GM19395 (cell line): ENCODE measurements around the gene SIRT4.
A peak's percentile ranks its signal among the peaks of the same experiment; 100 is the strongest.

Experiments
- ATAC-seq: cut with Tn5 transposase; IDR thresholded peaks from one replicate; pipeline ENCODE4 v1.9.1; 2021; ENCODE audit warnings: mild to moderate bottlenecking, moderate library complexity; ENCODE audit not compliant: unreplicated experiment

The SIRT4 gene

DNA sequence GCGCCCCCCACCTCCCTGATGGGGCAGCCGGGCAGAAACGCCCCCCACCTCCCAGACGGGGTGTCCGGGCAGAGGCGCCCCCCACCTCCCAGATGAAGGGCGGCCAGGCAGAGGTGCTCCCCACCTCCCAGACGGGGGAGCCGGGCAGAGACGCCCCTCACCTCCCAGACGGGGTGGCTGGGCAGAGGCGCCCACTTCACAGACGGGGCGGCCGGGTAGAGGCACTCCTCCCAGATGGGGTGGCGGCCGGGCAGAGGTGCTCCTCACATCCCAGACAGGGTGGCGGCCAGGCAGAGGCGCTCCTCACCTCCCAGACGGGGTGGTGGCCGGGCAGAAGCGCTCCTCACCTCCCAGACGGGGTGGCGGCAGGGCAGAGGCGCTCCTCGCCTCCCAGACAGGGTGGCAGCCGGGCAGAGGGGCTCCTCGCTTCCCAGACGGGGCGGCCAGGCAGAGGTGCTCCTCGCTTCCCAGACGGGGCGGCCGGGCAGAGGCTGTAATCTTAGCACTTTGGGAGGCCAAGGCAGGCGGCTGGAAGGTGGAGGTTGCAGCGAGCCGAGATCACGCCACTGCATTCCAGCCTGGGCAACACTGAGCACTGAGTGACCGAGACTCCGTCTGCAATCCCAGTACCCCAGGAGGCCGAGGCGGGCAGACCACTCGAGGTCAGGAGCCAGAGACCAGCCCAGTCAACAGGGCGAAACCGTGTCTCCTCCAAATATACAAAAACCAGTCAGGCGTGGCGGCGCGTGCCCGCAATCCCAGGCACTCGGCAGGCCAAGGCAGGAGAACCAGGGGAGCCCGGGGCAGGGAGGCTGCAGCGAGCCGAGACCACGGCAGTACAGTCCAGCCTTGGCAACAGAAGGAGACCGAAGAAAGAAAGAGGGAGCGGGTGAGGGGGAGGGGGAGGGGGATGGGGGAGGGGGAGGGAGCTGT lies 23.7 kb upstream of the SIRT4 start:
- no peak for ATAC-seq

DNA sequence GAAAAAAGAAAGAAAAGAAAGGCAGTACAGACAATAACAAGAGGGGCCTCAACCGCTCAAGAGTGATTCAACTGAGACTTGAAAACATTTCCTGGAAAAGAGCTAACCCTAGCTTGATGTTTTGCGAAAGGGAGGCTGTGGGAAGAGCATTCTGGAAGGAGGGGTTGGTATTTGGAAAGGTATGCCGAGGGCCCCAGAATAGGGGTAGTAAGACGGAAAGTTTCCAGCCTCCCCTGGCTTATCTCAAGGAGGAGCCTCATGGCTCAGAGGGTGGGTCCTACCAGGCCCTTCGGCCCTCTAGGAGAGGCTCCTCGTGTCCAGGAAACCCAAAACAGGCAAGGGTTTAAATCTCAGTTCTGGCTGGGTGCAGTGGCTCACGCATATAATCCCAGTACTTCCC lies 18.8 kb upstream of the SIRT4 start:
- no peak for ATAC-seq

DNA sequence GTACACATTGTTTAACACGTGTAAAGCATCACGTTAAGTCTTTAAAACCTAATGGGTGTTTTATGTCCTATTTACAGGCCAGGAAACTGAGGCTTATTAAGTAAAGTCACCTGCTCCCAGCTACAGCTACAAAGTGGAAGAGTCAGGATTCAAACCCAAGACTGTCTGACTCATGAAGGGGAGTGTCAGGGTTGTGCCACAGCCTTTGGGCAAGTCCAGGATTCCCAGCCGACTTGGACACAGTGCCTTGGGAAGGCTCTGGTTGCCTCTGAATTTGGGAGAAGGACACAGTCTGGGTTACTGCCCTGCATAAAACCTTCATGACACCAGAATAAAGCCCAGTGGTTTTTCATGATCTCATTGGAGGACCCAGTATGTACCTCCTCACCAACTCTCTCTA lies 17.7 kb upstream of the SIRT4 start:
- no peak for ATAC-seq

DNA sequence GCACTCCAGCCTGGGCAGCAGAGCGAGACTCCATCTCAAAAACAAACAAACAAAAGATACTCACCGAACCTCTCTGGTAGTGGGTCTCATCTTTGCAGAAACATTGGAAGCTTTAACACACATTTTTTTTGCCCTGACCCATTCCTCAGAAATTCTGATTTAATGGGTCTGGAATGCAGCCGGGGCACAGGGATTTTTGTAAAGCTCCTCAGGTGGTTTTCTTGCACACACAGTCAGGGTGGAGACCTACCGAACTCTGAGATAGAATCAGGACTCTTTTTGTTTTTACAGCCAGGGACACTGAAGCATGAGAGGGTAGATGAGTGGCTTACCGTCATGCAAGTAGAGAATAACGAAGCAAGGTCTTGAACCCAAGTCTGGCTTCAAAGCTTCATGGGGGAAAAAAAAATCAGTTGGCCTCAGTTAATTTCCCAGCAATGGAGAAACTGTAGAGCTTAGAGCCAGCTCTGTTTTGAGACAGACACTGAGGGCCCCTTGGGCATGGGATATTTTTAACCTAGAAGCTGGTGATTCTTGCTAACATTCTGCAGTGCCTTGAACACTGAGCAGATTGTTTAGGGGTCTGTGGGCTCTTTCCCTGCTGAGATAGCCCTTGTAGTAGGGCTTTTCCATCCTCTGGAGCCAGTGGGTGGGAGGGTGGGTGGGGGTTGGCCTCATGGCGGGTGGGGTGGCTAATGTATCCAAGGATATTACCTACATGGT lies 15.2 kb upstream of the SIRT4 start:
- ATAC-seq: no peak

DNA sequence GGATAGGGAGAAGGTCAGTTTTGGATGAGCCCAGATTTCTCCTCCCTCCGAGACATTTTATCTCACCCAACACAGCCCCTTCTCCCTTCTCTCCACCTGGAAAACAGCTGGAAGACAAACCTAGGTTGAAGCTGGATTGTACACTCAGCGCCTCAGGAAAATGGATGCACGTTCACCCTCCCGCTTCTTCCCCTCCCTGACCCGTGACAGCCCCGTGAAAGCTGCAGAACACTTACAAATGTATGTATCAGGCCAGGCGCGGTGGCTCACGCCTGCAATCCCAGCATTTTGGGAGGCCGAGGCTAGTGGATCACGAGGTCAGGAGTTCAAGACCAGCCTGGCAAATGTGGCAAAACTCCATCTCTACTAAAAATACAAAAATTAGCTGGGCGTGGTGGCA lies 14.6 kb upstream of the SIRT4 start:
- ATAC-seq: no peak

DNA sequence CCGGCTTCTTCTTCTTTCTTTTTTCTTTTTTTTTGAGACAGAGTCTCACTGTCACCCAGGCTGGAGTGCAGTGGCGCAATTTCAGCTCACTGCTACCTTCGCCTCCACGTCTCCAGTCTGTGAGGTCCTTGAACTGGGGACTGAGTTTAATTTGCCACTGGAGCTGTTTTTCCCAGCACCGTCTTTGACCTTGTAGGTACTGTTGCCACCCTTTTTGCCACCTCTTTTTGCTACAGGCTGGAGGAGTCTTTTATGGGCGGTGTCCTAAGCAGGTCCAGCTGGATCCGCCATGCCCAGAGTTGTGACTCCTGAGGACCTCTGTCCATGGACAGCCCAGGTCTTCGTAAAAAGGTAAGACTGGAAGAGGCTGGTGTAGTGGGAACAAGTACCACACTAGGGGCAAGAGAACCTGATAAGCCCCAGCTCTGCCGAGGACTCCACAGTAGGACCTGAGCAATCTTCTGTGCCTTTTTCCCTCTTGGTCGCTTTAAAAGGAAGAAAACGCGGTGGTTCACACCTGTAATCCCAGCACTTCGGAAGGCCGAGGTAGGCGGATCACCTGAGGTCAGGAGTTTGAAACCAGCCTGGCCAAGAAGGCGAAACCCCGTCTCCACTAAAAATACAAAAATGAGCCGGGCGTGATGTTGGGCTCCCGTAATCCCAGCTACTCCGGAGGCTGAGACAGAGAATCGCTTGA lies 11.4 kb upstream of the SIRT4 start:
- ATAC-seq: no peak

DNA sequence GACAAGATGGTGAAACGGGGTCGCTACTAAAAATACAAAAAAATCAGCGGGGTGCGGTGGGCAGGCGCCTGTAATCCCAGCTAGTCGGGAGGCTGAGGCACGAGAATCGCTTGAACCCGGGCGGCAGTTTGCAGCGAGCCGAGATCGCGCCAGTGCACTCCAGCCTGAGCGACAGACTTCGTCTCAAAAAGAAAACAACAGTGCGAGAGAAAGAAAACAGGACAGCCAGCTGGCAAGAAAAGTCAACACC lies 9.8 kb upstream of the SIRT4 start:
- ATAC-seq: no peak

DNA sequence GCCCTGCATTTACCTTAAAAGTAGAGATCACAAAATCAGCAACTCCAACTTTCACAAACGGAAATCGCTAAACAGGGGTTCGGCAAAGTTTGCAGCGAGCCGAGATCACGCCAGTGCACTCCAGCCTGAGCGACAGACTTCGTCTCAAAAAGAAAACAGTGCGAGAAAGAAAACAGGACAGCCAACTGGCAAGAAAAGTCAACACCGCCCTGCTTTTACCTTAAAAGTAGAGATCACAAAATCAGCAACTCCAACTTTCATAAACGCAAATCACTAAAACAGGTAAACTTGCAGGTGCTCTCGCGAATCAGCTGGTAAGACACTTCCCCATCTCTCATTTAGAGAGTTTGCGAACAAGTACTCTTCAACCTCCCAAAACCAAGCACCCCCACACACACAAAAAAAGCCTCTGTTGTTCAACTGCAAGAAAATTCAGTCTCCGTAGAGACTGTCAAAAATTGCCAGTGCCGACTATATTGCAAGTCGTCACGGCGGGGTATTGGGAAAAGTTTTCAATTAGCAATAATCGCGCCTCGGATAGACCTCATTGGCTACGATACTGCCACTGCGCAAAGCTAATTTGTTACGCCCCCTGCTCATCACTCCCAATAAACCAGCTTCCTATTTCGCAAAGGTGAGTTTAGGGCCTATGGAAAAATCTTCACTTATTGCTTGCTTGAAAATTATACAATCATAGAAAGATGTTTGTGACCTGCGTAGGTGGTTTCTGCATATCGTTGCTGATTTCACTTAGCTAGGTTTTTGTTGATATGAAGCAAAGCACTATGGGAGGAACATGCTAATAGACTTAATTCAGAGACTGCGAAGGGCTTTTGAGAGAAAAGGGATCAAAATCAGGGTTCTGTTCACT lies 9.2 kb upstream of the SIRT4 start, which contains the start of gene RNU4-1:
Gene RNU4-1, minus strand, starts transcription at position 577 of the 871 bp plus-strand sequence.
- ATAC-seq: peak; percentile 58

DNA sequence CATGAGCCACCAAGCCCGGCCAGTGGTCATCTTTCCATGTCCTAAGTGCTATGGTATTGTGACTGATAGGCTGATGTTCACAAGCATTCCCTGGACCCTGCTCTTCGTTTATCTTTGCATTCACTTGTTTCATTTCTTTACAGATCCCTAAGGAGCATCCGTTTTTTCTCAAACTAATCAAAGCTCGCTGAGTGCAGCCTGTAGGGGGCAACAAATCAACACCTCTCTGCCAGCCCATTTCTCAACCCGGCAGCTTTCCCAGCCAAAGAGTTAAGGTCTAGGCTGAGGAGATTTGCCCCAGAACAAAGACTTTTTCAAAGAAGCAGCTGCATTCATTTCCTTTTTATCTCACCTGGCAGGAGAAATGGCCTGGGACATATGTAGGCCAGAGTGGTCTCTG lies 12.1 kb downstream of the SIRT4 start:
- no peak for ATAC-seq

DNA sequence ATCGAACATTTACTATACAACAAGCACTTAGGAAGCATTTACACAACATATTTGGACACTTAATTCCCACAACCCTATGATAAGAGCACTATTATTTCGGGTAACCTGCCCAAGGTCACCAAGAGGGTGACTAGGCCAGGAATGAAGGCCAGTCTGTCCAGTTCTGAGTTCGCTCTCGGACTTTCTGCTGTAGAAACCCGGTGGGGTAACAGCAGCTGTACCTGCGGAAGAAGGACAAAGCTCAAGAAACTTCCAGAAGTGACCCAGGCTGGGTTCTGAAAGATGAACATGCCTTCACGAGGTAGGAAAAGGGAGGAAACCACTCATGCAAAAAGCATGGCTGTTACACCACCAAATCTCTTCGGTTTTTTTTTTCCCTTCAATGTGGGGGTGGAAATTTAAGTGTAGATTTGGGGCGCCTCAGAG lies 14.7 kb downstream of the SIRT4 start:
- no peak for ATAC-seq

DNA sequence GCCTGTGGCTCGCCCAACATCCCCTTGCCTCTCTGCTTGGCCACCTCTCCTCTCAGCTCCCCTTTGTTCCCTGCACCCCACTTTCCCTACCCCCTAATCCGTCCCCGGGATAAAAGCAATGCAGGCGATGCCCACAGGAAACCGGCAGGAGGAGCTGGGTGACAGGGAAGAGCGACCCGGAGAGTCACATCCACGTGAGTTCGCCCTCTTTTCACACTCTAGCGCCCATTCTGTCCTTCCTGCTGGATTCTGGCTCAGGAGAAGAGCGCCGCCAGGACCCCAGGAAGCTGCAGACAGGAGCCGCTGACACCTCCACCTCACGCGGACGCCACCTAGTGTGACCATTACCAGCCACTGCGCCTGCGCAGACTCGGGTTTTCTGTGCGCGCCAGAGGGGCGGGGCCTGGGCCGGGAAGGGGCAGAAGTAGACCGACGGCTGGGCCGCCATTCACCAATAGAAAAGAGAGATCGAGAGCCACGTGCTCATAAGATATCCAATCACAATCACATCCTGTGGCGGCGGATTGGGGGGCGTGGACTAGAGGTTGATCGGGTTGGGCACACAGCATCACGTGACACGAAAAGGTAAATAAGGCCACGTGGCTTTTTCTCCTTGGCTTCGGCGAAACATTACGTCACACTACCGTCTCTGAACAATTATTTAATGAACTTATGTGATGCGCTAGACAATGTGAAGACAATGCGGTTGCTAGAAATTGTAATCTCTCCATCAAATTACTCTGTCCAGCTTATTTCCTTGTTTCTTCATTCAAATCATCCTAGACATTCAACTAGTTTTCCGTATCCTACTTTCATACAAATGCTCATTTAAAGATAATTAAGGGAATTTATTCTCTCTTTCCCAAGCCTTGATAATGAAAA lies 15.3 kb downstream of the SIRT4 start:
- peak; percentile 99 for ATAC-seq

DNA sequence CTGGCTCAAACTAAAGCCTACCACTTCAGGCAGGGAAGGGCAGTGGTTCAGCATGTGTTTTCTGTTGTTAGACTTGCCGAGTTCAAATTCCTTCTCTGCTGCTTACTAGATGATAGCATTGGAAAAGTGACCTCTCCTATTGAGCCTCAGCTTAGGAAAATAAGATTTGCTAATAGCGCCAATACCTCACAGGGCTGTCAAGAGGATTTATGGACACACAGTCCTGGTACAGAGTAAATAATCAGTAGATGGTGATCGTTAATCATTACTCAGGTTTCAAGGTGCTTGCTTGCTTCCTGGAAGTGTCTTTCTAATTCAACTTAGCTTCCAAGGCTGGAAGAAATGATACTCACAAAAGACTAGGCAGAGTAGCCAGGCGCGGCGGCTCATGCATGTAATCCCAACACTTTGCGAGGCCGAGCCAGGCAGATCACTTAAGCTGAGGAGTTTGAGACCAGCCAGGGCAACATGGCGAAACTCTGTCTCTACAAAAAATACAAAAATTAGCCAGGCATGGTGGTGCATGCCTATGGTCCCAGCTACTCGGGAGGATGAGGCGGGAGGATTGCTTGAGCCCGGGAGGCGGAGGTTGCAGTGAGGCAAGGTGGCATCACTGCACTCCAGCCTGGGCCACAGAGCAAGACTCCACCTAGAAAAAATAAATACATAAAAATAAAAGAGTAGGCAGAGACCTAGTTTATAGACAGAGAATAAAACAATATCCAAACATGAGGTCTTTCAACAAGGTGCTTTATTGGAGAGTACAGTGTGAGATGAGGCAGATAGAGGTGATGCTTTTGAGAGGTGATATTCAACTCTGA lies 19.5 kb downstream of the SIRT4 start:
- ATAC-seq: no peak

DNA sequence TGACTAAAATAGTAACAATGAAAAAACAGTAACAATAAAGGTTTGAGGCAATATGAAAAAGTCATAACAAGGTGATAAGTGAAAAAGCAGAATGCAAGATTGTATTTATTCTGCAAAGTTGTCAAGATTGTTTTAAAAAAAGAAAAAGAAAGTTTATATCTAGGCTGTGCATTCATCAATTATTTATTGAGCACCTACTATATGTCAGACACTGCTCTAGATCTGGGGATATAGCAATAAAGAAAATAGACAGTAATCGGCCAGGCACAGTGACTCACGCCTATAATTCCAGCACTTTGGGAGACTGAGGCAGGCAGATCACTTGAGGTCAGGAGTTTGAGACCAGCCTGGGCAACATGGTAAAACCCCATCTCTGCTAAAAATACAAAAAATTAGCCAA lies 21.7 kb downstream of the SIRT4 start:
- ATAC-seq: no peak

DNA sequence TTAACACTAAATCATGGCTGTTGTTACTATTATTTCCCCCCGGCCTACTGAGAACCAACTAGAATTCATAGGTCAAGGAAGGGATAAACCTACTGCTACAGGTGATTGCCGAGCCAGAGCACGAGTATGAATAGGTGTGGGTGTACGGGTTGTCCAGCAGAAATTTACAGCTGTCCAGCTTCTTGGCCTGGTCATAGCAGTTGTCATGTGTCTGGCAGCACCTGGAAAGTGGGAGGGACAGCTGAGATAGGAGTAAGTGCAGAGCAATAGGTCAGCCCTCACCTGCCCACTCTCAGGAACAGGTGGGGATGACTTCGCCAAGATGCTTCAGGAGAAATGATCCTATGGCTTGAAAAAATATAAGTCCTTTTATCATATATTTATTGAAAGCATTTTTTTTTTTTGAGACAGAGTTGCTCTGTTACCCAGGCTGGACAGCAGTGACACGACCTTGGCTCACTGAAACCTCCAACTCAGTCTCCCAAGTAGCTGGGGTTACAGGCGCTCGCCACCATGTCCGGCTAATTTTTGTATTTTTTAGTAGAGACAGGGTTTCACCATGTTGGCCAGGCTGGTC lies 22.8 kb downstream of the SIRT4 start:
- ATAC-seq: no peak

DNA sequence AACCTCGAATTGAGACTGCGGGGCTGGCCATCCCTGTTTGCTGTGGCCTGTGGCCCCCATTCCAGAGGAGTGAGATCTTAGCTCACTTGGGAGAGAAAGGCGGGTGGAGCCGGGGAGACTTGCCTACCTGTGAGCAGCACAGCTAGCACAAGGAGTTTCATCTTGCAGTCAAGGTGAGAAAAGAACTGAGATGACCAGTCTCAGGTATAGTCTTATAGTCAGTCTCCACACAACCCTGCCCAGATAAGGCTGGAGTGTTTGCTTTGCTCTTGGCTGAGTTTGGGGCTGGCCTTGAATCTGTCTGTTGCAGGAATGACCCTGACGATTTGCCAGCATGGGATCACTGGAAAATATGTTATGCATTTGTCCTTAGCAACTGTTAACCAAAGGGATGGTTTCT lies 25.5 kb downstream of the SIRT4 start, which contains the start of gene PLA2G1B:
Gene PLA2G1B, minus strand, starts transcription at position 187 of the 400 bp plus-strand sequence. Its CDS starts 26 bp downstream, at position 161.
- no peak for ATAC-seq

DNA sequence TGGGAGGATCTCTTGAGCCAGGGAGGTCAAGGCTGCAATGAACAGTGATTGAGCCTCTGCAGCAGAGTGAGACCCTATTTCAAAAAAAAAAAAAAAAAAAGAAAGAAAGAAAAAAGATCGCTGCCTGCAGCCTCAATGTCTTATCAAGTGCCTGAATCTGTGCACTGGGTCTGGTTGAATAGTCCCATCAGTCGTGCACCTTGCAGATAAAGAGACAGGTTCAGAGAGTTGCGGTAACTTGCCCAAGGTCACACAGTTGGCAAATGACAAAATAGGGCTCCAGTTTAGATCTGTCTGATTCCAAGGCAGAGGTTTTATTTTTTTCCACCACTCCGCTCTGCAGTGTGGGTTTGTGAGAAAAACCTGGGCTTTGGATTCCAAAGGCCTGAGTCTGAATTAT lies 26.1 kb downstream of the SIRT4 start:
- no peak for ATAC-seq

DNA sequence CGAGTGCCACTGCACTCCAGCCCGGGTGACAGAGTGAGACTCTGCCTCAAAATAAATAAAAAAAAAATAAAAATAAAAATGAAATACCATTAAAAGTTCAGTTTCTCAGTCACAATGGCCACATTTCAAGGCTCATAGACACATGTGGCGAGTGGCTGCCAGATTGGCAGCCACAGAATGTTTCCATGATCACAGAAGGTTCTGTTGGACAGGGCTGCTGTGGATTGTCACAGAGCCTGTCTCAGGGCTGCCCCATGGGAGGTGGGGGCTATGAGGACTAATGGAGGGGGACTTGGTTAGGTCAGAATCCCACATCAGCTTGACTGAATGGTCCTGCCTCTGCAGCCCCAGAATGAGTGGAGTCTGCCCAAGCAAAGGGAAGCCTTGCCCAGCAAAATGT lies 29.3 kb downstream of the SIRT4 start:
- ATAC-seq: no peak

DNA sequence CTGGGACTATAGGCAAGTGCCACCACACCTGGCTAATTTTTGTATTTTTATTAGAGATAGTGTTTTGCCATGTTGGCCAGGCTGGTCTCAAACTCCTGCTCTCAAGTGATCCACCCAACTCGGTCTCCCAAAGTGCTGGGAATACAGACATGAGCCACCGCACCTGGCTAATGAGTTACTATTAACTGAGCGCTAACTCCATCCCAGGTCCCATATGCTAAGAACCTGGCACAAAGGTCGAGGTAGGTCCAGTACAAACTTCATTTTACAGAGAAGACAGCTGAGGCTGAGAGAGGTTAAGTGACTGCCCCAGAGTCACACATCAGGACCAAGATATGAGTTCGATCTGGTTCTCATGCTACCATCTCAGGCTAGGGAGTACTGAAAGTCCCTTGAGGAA lies 29.9 kb downstream of the SIRT4 start:
- ATAC-seq: no peak

DNA sequence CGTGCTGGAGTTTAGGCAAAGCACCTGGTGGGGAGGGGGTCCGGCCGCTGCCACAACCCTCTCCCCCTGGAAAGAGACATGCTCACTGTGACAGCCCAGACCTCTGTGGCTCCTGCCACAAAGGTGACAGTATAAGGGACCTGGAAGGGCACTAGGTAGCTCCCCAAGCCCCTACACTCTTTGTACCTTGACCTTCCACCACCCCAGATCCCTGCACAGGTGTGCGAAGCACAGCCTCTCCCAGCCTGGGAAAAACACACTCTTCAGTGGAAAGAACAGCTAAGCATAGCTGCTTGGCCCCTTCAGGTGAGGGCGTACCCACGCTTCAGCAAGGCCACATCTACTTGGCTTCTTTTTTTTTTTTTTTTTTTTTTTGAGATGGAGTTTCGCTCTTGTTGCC lies 30.4 kb downstream of the SIRT4 start:
- ATAC-seq: no peak
